ENCODE results near the gene BANK1.

DNA sequence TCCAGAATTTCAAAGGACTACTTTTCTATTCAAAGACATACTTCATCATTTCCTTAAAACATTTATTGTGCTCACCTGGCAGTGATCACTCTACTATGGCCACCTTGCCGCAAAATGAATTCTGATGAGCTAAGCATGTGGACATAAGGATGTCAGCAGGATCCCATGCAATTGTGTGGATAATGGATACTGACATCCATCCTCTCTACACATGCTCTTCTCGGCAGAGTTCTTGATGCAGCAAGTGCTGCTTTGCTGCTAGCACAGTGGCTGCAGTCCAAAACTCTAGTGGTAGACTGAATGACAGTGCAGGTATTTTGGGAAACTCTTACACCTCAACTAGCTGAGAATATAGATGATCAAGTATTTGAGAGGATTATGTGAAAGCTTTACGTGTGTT is 168.0 kb downstream of the BANK1 start:
- TF ChIP-seq, protein P1, sequence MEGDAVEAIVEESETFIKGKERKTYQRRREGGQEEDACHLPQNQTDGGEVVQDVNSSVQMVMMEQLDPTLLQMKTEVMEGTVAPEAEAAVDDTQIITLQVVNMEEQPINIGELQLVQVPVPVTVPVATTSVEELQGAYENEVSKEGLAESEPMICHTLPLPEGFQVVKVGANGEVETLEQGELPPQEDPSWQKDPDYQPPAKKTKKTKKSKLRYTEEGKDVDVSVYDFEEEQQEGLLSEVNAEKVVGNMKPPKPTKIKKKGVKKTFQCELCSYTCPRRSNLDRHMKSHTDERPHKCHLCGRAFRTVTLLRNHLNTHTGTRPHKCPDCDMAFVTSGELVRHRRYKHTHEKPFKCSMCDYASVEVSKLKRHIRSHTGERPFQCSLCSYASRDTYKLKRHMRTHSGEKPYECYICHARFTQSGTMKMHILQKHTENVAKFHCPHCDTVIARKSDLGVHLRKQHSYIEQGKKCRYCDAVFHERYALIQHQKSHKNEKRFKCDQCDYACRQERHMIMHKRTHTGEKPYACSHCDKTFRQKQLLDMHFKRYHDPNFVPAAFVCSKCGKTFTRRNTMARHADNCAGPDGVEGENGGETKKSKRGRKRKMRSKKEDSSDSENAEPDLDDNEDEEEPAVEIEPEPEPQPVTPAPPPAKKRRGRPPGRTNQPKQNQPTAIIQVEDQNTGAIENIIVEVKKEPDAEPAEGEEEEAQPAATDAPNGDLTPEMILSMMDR (conservative IDR thresholded peaks at IDR 0.05; ENCODE audit: low read length): no peak
- TF ChIP-seq EZH2phosphoT487 (IDR thresholded peaks at IDR 0.05; ENCODE audit: borderline replicate concordance, low read depth, low read length): no peak
